CD4-positive, alpha-beta T cell treated with Interleukin-15 for 1 hour (primary cell): Measurements from ENCODE around the gene XRCC1.
A peak's percentile ranks its signal among the peaks of the same experiment; 100 is the strongest.
"Not testable (repeated sequence)": the region's sequence is repeated elsewhere in the genome, so short reads cannot be mapped to it uniquely, and the experiment has no call there.

Experiments
- DNase-seq: peaks from one replicate; pipeline ENCODE4 v3.0.0-alpha.2; 2020

XRCC1 gene

GRCh38 chr19:43574424-43575155 lies 737 bp downstream of the XRCC1 start:
- DNase-seq = no peak

- DNase-seq = no peak
Measured at GRCh38 chr19:43572171-43572588, 3.1 kb downstream of the XRCC1 start.

GRCh38 chr19:43570174-43570791 lies 5.0 kb downstream of the XRCC1 start:
- no peak for DNase-seq

- no peak for DNase-seq
Measured at GRCh38 chr19:43569657-43570056, 5.7 kb downstream of the XRCC1 start.

GRCh38 chr19:43564800-43565199 lies 10.5 kb downstream of the XRCC1 start:
- no peak for DNase-seq

- DNase-seq = no peak
Measured at GRCh38 chr19:43563816-43564457, 11.4 kb downstream of the XRCC1 start.

GRCh38 chr19:43562698-43563241 lies 12.6 kb downstream of the XRCC1 start:
- peak; percentile 92 for DNase-seq

- no peak for DNase-seq
Measured at GRCh38 chr19:43562226-43562697, 13.1 kb downstream of the XRCC1 start.

GRCh38 chr19:43561139-43561970 lies 14.0 kb downstream of the XRCC1 start:
- no peak for DNase-seq

GRCh38 chr19:43560687-43561086 lies 14.6 kb downstream of the XRCC1 start:
- DNase-seq = peak; percentile 29

GRCh38 chr19:43555185-43555770 lies 20.0 kb downstream of the XRCC1 start:
- peak; percentile 82 for DNase-seq

- DNase-seq = no peak
Measured at GRCh38 chr19:43554317-43554895, 20.9 kb downstream of the XRCC1 start.

GRCh38 chr19:43553656-43554055 lies 21.7 kb downstream of the XRCC1 start:
- DNase-seq = no peak

- DNase-seq = no peak
Measured at GRCh38 chr19:43552616-43553015, 22.7 kb downstream of the XRCC1 start.

GRCh38 chr19:43552198-43552450 lies 23.2 kb downstream of the XRCC1 start:
- DNase-seq = no peak

GRCh38 chr19:43551399-43552197 lies 23.7 kb downstream of the XRCC1 start:
- DNase-seq = no peak

- no peak for DNase-seq
Measured at GRCh38 chr19:43548706-43549105, 26.6 kb downstream of the XRCC1 start.

- not testable (repeated sequence) for DNase-seq
Measured at GRCh38 chr19:43547926-43548325, 27.4 kb downstream of the XRCC1 start.

- no peak for DNase-seq
Measured at GRCh38 chr19:43546581-43546980, 28.7 kb downstream of the XRCC1 start.

- DNase-seq = no peak
Measured at GRCh38 chr19:43545981-43546380, 29.3 kb downstream of the XRCC1 start.

GRCh38 chr19:43545276-43545675 lies 30.1 kb downstream of the XRCC1 start:
- no peak for DNase-seq
